A673 (cell line): ENCODE measurements around the gene MYO1D. TPM values are rescaled to one million over a fixed set of nuclear protein-coding genes. Genes with fewer than 3 reads are reported as not detected.

Source experiments
- BruUV-seq: library from RNA; stranded (reverse); fragments of 400-500 nt; replicated peaks from 2 replicates; lab custom pipeline; 2021; lab: Mats Ljungman, UMichigan
- CTCF ChIA-PET: fragments of 300-600 bp; sonication (Branson Sonifier 250); formaldehyde crosslinking; loops from one replicate; lab custom pipeline; 2022; ENCODE audit warnings: antibody characterized with exemption; lab: Charles Lee
- POLR2A ChIA-PET: fragments of 300-600 bp; sonication (Branson Sonifier 250); formaldehyde crosslinking; loops from one replicate; lab custom pipeline; 2022; ENCODE audit warnings: antibody characterized with exemption; ENCODE audit not compliant: low non-redundant PET; lab: Charles Lee
- DNase-seq: peaks from one replicate; pipeline ENCODE4 v3.0.0-alpha.2; 2015; ENCODE audit warnings: low spot score
- H3K27ac ChIP-seq: fragments of 200-600 bp; sonication (generic); 2 replicates; pipeline ENCODE4 v1.5.1; 2016; ENCODE audit warnings: mixed run types, low read depth, mild to moderate bottlenecking, mixed read lengths, antibody characterized with exemption, low read length; ENCODE audit not compliant: poor library complexity, severe bottlenecking
- H3K27me3 ChIP-seq: fragments of 200-600 bp; sonication (generic); replicated peaks from 2 replicates; pipeline ENCODE4 v1.6.1; 2017; ENCODE audit warnings: mixed run types, low read depth, mild to moderate bottlenecking, mixed read lengths, antibody characterized with exemption, low read length; ENCODE audit not compliant: insufficient read depth, poor library complexity
- H3K36me3 ChIP-seq: fragments of 200-600 bp; sonication (generic); 2 replicates; pipeline ENCODE4 v1.6.1; 2016; ENCODE audit warnings: mixed run types, mild to moderate bottlenecking, mixed read lengths, antibody characterized with exemption, low read length; ENCODE audit not compliant: insufficient read depth, poor library complexity, severe bottlenecking
- H3K4me1 ChIP-seq: fragments of 200-600 bp; sonication (generic); 2 replicates; pipeline ENCODE4 v1.6.1; 2017; ENCODE audit warnings: mixed run types, mild to moderate bottlenecking, mixed read lengths, antibody characterized with exemption, low read length; ENCODE audit not compliant: insufficient read depth, poor library complexity, severe bottlenecking
- H3K4me3 ChIP-seq: fragments of 200-600 bp; sonication (generic); 2 replicates; pipeline ENCODE4 v1.5.1; 2016; ENCODE audit warnings: low read depth, mixed run types, mild to moderate bottlenecking, mixed read lengths, low read length; ENCODE audit not compliant: poor library complexity, severe bottlenecking
- H3K9me3 ChIP-seq: fragments of 200-600 bp; sonication (generic); 2 replicates; pipeline ENCODE4 v1.6.1; 2016; ENCODE audit warnings: mixed run types, low read depth, mild to moderate bottlenecking, mixed read lengths, antibody characterized with exemption, low read length; ENCODE audit not compliant: poor library complexity, severe bottlenecking
- CTCF ChIP-seq: fragments of 300-800, 200-600 bp; sonication (generic); conservative IDR thresholded peaks from 2 replicates; pipeline ENCODE4 v1.5.1; 2017; ENCODE audit warnings: low read depth, mild to moderate bottlenecking, antibody characterized with exemption, low read length, moderate library complexity, mixed read lengths
- EZH2 ChIP-seq: fragments of 200-600 bp; sonication (generic); IDR thresholded peaks from 2 replicates; pipeline ENCODE4 v1.6.1; 2017; ENCODE audit warnings: borderline replicate concordance, low read depth, mild to moderate bottlenecking, mixed read lengths, antibody characterized with exemption, low read length; ENCODE audit not compliant: poor library complexity, severe bottlenecking
- intact Hi-C: fragments of 100-400 bp; cut with micrococcal nuclease; formaldehyde crosslinking; loops from one replicate; pipeline ENCODE4 v1.10.0; 2022; ENCODE audit not compliant: unreplicated experiment
- total RNA-seq: library from RNA; stranded (reverse); gene quantifications from 2 replicates; pipeline ENCODE4 v1.2.3, GENCODE V29; 2021

Gene MYO1D
- total RNA-seq, 1 experiment from 2014 or later = 10.4 TPM

DNA sequence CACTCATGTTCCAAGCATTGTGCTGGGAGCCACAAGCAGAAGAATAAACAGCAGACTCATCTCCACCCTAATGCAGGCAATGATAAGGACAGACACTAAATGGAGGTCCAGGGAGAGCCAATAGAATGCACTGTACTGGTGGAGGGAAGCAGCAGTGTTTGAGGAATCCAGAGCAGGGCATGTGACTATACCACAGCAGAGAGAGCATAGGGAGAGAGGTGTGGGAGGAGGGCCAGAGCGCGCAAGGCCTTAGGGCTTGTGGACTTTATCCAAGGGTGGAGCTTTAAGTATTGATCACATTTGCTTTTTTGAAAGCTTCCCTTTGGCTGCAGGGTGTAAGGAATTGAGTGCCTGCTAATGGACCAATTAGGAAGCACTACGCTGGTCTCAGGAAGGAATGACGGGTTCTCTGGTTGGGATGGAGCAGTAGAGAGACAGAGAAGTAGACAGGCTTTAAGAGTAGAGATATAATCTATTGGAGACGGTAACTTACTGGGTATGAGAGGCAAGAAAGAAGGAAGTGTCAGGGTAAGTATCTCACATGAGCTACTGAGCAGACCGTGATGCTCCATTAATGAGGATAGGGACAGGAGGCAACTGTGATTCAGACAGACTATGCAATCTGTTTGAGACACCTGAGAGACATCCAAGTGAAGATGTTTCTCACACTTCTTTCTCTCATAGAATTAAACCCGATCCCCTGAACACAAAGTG lies 82.2 kb downstream of the MYO1D start:
- no peaks in the 10 kb centered on the region for H3K4me1 ChIP-seq
- H3K27ac ChIP-seq = no peak overlapping the region
- DNase-seq = no peak
- H3K9me3 ChIP-seq = no peaks in the 10 kb centered on the region
- CTCF ChIA-PET = no interaction called here
- no peaks in the 10 kb centered on the region for H3K27me3 ChIP-seq
- no peaks in the 10 kb centered on the region for H3K36me3 ChIP-seq
- no peak overlapping the region for H3K4me3 ChIP-seq
- no peak for TF ChIP-seq CTCF
- no peak for TF ChIP-seq EZH2
- intact Hi-C loops = no loop called here
- POLR2A ChIA-PET = no interaction called here
- no TSS peak for BruUV-seq

DNA sequence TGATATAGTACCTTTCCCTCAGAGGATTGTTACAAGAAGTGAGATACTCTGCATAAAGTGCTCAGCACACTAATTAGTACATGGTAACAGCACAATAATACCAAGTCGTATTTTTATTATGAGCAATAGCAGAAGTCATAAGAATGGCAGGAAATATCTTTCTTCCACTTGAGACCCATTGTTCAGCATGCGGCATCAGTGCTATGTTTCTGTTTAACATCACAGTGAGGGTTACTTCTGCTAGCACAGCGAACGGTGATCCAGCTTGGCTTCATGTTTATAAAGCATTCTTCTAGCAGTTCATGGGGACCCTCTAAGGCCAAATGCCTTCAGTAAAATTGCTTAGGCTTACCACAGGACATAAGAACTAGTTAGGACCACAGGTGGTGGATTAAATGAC lies 83.1 kb downstream of the MYO1D start:
- no peak for DNase-seq
- TF ChIP-seq CTCF = no peak
- no peak for TF ChIP-seq EZH2
- Histone ChIP-seq H3K4me3 (no peak overlapping the region), H3K4me1 (no peaks in the 10 kb centered on the region), H3K36me3 (no peaks in the 10 kb centered on the region), H3K27me3 (no peaks in the 10 kb centered on the region), H3K27ac (no peak overlapping the region), H3K9me3 (no peaks in the 10 kb centered on the region)
- CTCF ChIA-PET = no interaction called here
- POLR2A ChIA-PET = no interaction called here
- intact Hi-C loops = no loop called here
- BruUV-seq = no TSS peak

DNA sequence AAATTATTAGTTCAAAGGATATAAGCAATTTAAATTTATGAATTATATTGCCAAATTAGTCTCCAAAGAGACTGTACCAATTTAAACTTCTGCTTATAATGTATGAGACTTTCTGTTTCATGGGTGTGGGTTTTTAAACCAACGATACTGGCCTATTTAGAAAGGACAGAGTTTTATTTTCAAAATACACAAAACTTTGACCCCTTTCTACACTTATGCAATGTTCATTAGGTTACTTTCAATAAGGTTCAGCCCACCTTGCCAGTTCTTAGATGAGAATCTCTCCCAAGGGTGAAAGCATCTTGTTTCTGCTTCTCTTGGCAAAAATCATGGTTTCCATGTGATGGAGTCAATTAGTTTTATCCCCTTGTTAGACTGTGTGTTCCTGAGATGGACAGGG lies 84.7 kb downstream of the MYO1D start:
- H3K4me1 ChIP-seq = no peaks in the 10 kb centered on the region
- no peak overlapping the region for H3K27ac ChIP-seq
- CTCF ChIA-PET = no interaction called here
- POLR2A ChIA-PET = no interaction called here
- TF ChIP-seq CTCF (no peak), EZH2 (no peak)
- H3K36me3 ChIP-seq = no peaks in the 10 kb centered on the region
- no peaks in the 10 kb centered on the region for H3K27me3 ChIP-seq
- H3K9me3 ChIP-seq = no peaks in the 10 kb centered on the region
- no peak for DNase-seq
- no TSS peak for BruUV-seq
- intact Hi-C loops = no loop called here
- no peak overlapping the region for H3K4me3 ChIP-seq
